Keratinocyte (primary cell): ENCODE data around the gene ATP2B2.

Source experiments
- EZH2 ChIP-seq: IDR thresholded peaks from one replicate; pipeline ENCODE4 v1.6.1; 2012; ENCODE audit warnings: inconsistent platforms, mild to moderate bottlenecking, low read length, moderate library complexity
- TF ChIP-seq, protein P1 (sequence below), 3 experiments: IDR thresholded peaks in 1 of 3; conservative IDR thresholded peaks in 1 of 3; optimal IDR thresholded peaks in 1 of 3; 2 replicates in 2 of 3; 3 replicates in 1 of 3; pipeline versions ENCODE3 to v1.5.1; 2011; ENCODE audit warnings: low read length in 3 of 3, mild to moderate bottlenecking in 3 of 3, moderate library complexity in 2 of 3, control low read depth in 1 of 3, inconsistent platforms in 1 of 3; ENCODE audit not compliant: insufficient read depth in 2 of 3; ENCODE audit errors: extremely low read depth in 1 of 3

DNA sequence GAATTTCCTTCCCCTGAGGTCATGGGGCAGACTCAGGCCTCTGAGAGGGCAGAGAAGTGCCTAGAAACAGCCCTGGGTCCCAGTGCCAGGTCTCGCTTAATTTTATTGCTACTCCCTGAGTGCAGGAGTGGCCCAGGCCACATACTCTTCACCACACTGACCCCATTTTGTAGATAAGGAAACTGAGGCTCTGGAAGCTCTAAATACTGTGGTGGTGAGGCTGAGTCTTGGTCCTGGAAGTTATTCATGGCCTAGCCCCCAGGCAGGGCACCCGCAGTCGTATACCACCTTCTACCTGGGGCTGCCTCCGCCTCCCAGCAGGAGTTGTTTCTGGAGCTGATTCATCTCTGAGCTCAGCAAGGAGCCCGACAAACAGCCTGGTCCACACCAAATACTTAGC lies 9.8 kb downstream of the ATP2B2 start:
- TF ChIP-seq, protein P1, sequence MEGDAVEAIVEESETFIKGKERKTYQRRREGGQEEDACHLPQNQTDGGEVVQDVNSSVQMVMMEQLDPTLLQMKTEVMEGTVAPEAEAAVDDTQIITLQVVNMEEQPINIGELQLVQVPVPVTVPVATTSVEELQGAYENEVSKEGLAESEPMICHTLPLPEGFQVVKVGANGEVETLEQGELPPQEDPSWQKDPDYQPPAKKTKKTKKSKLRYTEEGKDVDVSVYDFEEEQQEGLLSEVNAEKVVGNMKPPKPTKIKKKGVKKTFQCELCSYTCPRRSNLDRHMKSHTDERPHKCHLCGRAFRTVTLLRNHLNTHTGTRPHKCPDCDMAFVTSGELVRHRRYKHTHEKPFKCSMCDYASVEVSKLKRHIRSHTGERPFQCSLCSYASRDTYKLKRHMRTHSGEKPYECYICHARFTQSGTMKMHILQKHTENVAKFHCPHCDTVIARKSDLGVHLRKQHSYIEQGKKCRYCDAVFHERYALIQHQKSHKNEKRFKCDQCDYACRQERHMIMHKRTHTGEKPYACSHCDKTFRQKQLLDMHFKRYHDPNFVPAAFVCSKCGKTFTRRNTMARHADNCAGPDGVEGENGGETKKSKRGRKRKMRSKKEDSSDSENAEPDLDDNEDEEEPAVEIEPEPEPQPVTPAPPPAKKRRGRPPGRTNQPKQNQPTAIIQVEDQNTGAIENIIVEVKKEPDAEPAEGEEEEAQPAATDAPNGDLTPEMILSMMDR (optimal IDR thresholded peaks at IDR 0.05 in 1 of 3, IDR thresholded peaks at IDR 0.05 in 1 of 3, conservative IDR thresholded peaks at IDR 0.05 in 1 of 3; ENCODE audit: extremely low read depth in 1 of 3, insufficient read depth in 2 of 3, low read length in 3 of 3): no peak
- no peak for TF ChIP-seq EZH2
